PFSK-1 (cell line): ENCODE results near the gene DYNC1I2.

Source experiments
- FOXP2 ChIP-seq: optimal IDR thresholded peaks from 2 replicates; pipeline ENCODE3; 2011; ENCODE audit warnings: borderline replicate concordance, control low read depth, inconsistent platforms; ENCODE audit not compliant: insufficient read depth; ENCODE audit errors: extremely low read length, extremely low read depth
- POLR2AphosphoS5 ChIP-seq: IDR thresholded peaks from 2 replicates; pipeline ENCODE4 v1.6.1; 2012; ENCODE audit warnings: low read depth, mild to moderate bottlenecking, control low read depth, low read length, moderate library complexity
- SIN3A ChIP-seq: IDR thresholded peaks from 2 replicates; pipeline ENCODE4 v1.6.1; 2012; ENCODE audit warnings: mild to moderate bottlenecking, low read length, moderate library complexity, borderline replicate concordance; ENCODE audit not compliant: insufficient read depth
- TAF1 ChIP-seq: IDR thresholded peaks from 2 replicates; pipeline ENCODE4 v1.6.1; 2012; ENCODE audit warnings: low read length, control low read depth, borderline replicate concordance; ENCODE audit not compliant: insufficient read depth
- TF ChIP-seq, protein P1 (sequence below), 2 experiments: IDR thresholded peaks; 2 replicates each; pipeline versions ENCODE4 v1.6.1 to v1.8.0; 2011 to 2012; ENCODE audit warnings: low read depth in 2 of 2, low read length in 2 of 2, control low read depth in 1 of 2, inconsistent platforms in 1 of 2, mild to moderate bottlenecking in 1 of 2, moderate library complexity in 1 of 2; ENCODE audit not compliant: insufficient read depth in 1 of 2

- TF ChIP-seq POLR2AphosphoS5 = no peak
- TF ChIP-seq FOXP2 = no peak
- TF ChIP-seq, protein P1, sequence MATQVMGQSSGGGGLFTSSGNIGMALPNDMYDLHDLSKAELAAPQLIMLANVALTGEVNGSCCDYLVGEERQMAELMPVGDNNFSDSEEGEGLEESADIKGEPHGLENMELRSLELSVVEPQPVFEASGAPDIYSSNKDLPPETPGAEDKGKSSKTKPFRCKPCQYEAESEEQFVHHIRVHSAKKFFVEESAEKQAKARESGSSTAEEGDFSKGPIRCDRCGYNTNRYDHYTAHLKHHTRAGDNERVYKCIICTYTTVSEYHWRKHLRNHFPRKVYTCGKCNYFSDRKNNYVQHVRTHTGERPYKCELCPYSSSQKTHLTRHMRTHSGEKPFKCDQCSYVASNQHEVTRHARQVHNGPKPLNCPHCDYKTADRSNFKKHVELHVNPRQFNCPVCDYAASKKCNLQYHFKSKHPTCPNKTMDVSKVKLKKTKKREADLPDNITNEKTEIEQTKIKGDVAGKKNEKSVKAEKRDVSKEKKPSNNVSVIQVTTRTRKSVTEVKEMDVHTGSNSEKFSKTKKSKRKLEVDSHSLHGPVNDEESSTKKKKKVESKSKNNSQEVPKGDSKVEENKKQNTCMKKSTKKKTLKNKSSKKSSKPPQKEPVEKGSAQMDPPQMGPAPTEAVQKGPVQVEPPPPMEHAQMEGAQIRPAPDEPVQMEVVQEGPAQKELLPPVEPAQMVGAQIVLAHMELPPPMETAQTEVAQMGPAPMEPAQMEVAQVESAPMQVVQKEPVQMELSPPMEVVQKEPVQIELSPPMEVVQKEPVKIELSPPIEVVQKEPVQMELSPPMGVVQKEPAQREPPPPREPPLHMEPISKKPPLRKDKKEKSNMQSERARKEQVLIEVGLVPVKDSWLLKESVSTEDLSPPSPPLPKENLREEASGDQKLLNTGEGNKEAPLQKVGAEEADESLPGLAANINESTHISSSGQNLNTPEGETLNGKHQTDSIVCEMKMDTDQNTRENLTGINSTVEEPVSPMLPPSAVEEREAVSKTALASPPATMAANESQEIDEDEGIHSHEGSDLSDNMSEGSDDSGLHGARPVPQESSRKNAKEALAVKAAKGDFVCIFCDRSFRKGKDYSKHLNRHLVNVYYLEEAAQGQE (IDR thresholded peaks at IDR 0.05; ENCODE audit: insufficient read depth in 1 of 2, low read depth in 2 of 2, low read length in 2 of 2) = no peak
- TF ChIP-seq TAF1 = no peak
- no peak for TF ChIP-seq SIN3A
Observed at GRCh38 chr2:171719660-171720059, 32.4 kb downstream of the DYNC1I2 start.
